Prostate gland (tissue), 2 donors: Measurements from ENCODE around the gene HERPUD1.

Source experiments
- POLR2A ChIP-seq: fragments of 450-650 bp; IDR thresholded peaks from one replicate; pipeline ENCODE4 v1.6.1; 2016; ENCODE audit warnings: antibody characterized with exemption, mild to moderate bottlenecking
- POLR2AphosphoS5 ChIP-seq: sonication (generic); formaldehyde crosslinking; IDR thresholded peaks from one replicate; pipeline ENCODE4 v1.6.1; 2017; ENCODE audit warnings: antibody characterized with exemption
- TF ChIP-seq, protein P1 (sequence below), 4 experiments: fragments of 200-600 bp in 2 of 4; fragments of 450-650 bp in 2 of 4; sonication (generic) in 2 of 4; IDR thresholded peaks; 1 replicate in 3 of 4; 2 replicates in 1 of 4; pipeline ENCODE4 v1.5.1; 2016 to 2019; ENCODE audit warnings: antibody characterized with exemption in 4 of 4, mild to moderate bottlenecking in 2 of 4, moderate library complexity in 2 of 4

GRCh38 chr16:56885446-56886162 is 46.3 kb upstream of the HERPUD1 start:
- TF ChIP-seq, protein P1, sequence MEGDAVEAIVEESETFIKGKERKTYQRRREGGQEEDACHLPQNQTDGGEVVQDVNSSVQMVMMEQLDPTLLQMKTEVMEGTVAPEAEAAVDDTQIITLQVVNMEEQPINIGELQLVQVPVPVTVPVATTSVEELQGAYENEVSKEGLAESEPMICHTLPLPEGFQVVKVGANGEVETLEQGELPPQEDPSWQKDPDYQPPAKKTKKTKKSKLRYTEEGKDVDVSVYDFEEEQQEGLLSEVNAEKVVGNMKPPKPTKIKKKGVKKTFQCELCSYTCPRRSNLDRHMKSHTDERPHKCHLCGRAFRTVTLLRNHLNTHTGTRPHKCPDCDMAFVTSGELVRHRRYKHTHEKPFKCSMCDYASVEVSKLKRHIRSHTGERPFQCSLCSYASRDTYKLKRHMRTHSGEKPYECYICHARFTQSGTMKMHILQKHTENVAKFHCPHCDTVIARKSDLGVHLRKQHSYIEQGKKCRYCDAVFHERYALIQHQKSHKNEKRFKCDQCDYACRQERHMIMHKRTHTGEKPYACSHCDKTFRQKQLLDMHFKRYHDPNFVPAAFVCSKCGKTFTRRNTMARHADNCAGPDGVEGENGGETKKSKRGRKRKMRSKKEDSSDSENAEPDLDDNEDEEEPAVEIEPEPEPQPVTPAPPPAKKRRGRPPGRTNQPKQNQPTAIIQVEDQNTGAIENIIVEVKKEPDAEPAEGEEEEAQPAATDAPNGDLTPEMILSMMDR (IDR thresholded peaks at IDR 0.05), result no peak
- TF ChIP-seq POLR2A, result no peak
- no peak for TF ChIP-seq POLR2AphosphoS5
